Lower lobe of right lung (tissue), 2 donors: Measurements from ENCODE around the gene UNC13A. TPM values are rescaled to one million over a fixed set of nuclear protein-coding genes. Genes with fewer than 3 reads are reported as not detected.

Source experiments
- ATAC-seq, 2 donors: fragments of 200-7000 bp; cut with Tn5 transposase; one replicate each; pipeline ENCODE4 v1.9.1; 2020 to 2022; ENCODE audit warnings: mild to moderate bottlenecking in 2 of 2, moderate library complexity in 2 of 2
- DNase-seq: peaks from one replicate; pipeline ENCODE4 v3.0.0-alpha.2; 2020
- H3K27ac ChIP-seq: fragments of 200-600 bp; one replicate; pipeline ENCODE4 v1.8.0; 2022
- H3K27me3 ChIP-seq: fragments of 200-600 bp; one replicate; pipeline ENCODE4 v1.8.0; 2022; ENCODE audit warnings: low read depth
- H3K36me3 ChIP-seq: fragments of 200-600 bp; one replicate; pipeline ENCODE4 v1.8.0; 2022; ENCODE audit warnings: mild to moderate bottlenecking
- H3K4me1 ChIP-seq: fragments of 200-600 bp; one replicate; pipeline ENCODE4 v1.8.0; 2022
- H3K4me3 ChIP-seq: fragments of 200-600 bp; one replicate; pipeline ENCODE4 v1.8.0; 2022; ENCODE audit warnings: mild to moderate bottlenecking
- H3K9me3 ChIP-seq: fragments of 200-600 bp; one replicate; pipeline ENCODE4 v1.8.0; 2022
- CTCF ChIP-seq: fragments of 200-600 bp; IDR thresholded peaks from one replicate; pipeline ENCODE4 v1.8.0; 2022; ENCODE audit warnings: antibody characterized with exemption, mild to moderate bottlenecking
- intact Hi-C: fragments of 100-400 bp; cut with DNase I; formaldehyde crosslinking; loops from one replicate; pipeline ENCODE4 v1.11.0; 2022
- total RNA-seq: library from RNA; stranded (reverse); fragmentation: NEBNext Ultra II Directional; extraction: Animal tissue kit (Norgen Biotek cat#: 25700); gene quantifications from one replicate; pipeline ENCODE4 v1.2.1, GENCODE V29; 2021
- donor health status: DM: no; HTN: yes; CAD: no; lungs with severe emphysema.

Gene UNC13A
- total RNA-seq, 1 donor from 2014 or later = 0.21 TPM

GRCh38 chr19:17607936-17608335 lies 80.2 kb downstream of the UNC13A start:
- Histone ChIP-seq H3K36me3 (no peaks in the 10 kb centered on the region), H3K9me3 (no peaks in the 10 kb centered on the region), H3K27me3 (peaks cover 10% of the 10 kb centered on the region), H3K4me3 (no peak overlapping the region), H3K27ac (no peak overlapping the region), H3K4me1 (peaks cover 13% of the 10 kb centered on the region)
- DNase-seq (no peak), ATAC-seq (no peak)
- intact Hi-C loops = no loop called here
- no peak for TF ChIP-seq CTCF

GRCh38 chr19:17606590-17607185 lies 81.5 kb downstream of the UNC13A start:
- DNase-seq (no peak), ATAC-seq (peak; percentile 2 to 7)
- Histone ChIP-seq H3K27ac (no peak overlapping the region), H3K4me3 (peak overlapping the region; percentile 52), H3K4me1 (peaks cover 13% of the 10 kb centered on the region), H3K36me3 (no peaks in the 10 kb centered on the region), H3K27me3 (peaks cover 9% of the 10 kb centered on the region), H3K9me3 (no peaks in the 10 kb centered on the region)
- no peak for TF ChIP-seq CTCF
- intact Hi-C loops = no loop called here

- TF ChIP-seq CTCF = peak; percentile 57
- Histone ChIP-seq H3K4me1 (peaks cover 13% of the 10 kb centered on the region), H3K9me3 (no peaks in the 10 kb centered on the region), H3K4me3 (peak overlapping the region; percentile 52), H3K36me3 (no peaks in the 10 kb centered on the region), H3K27ac (peak overlapping the region; percentile 46), H3K27me3 (peaks cover 4% of the 10 kb centered on the region)
- DNase-seq = peak; percentile 92
- intact Hi-C loops = no loop called here
- peak; percentile 81 to 85 for ATAC-seq
Observed at GRCh38 chr19:17605761-17606589, 82.2 kb downstream of the UNC13A start.

GRCh38 chr19:17605117-17605516 lies 83.0 kb downstream of the UNC13A start:
- TF ChIP-seq CTCF = no peak
- DNase-seq (no peak), ATAC-seq (no peak)
- intact Hi-C loops = no loop called here
- Histone ChIP-seq H3K36me3 (no peaks in the 10 kb centered on the region), H3K27ac (no peak overlapping the region), H3K9me3 (no peaks in the 10 kb centered on the region), H3K27me3 (peaks cover 4% of the 10 kb centered on the region), H3K4me3 (no peak overlapping the region), H3K4me1 (peaks cover 13% of the 10 kb centered on the region)

GRCh38 chr19:17604372-17605025 lies 83.7 kb downstream of the UNC13A start:
- Histone ChIP-seq H3K9me3 (no peaks in the 10 kb centered on the region), H3K4me1 (peaks cover 13% of the 10 kb centered on the region), H3K27ac (no peak overlapping the region), H3K27me3 (peaks cover 4% of the 10 kb centered on the region), H3K4me3 (no peak overlapping the region), H3K36me3 (no peaks in the 10 kb centered on the region)
- DNase-seq (no peak), ATAC-seq (no peak)
- intact Hi-C loops = no loop called here
- no peak for TF ChIP-seq CTCF
